IMR-90 (cell line): ENCODE results near the gene IL36RN. TPM values are rescaled to one million over a fixed set of nuclear protein-coding genes. Genes with fewer than 3 reads are reported as not detected.

Source experiments
- ATAC-seq: fragments of 200-7000 bp; cut with Tn5 transposase; 2 replicates; pipeline ENCODE4 v1.9.1; 2020; ENCODE audit warnings: low read depth, mild to moderate bottlenecking, moderate library complexity
- BruUV-seq: library from RNA; stranded (reverse); fragments of 400-500 nt; replicated peaks from 2 replicates; lab custom pipeline; 2021; lab: Mats Ljungman, UMichigan
- CTCF ChIA-PET: fragments of 300-600 bp; formaldehyde crosslinking; extraction: SDS; loops from one replicate; lab custom pipeline; 2021; ENCODE audit warnings: antibody characterized with exemption; lab: Yijun Ruan, JAX
- POLR2A ChIA-PET: fragments of 300-600 bp; sonication (Branson Sonifier 250); formaldehyde crosslinking; loops from one replicate; lab custom pipeline; 2022; ENCODE audit warnings: antibody characterized with exemption; ENCODE audit not compliant: unreplicated experiment; lab: Charles Lee
- DNase-seq: peaks from one replicate; pipeline ENCODE4 v3.0.0; 2013
- H2AFZ ChIP-seq: replicated peaks from 2 replicates; pipeline ENCODE3; 2013; ENCODE audit warnings: low read length, mild to moderate bottlenecking; ENCODE audit not compliant: poor library complexity
- H2AK5ac ChIP-seq: 2 replicates; pipeline ENCODE4 v1.6.1; 2013; ENCODE audit warnings: low read depth, low read length, inconsistent platforms
- H2AK9ac ChIP-seq: replicated peaks from 2 replicates; pipeline ENCODE3; 2013; ENCODE audit warnings: mild to moderate bottlenecking, low read depth, low read length, moderate library complexity; ENCODE audit not compliant: poor library complexity
- H2BK120ac ChIP-seq: 2 replicates; pipeline ENCODE4 v1.6.1; 2013; ENCODE audit warnings: low read depth, low read length, inconsistent platforms
- H2BK15ac ChIP-seq: 3 replicates; pipeline ENCODE4 v1.6.1; 2013; ENCODE audit warnings: low read depth, low read length, inconsistent platforms
- H2BK20ac ChIP-seq: 2 replicates; pipeline ENCODE4 v1.6.1; 2013; ENCODE audit warnings: low read depth, mild to moderate bottlenecking, inconsistent platforms, low read length, moderate library complexity
- H2BK5ac ChIP-seq: 2 replicates; pipeline ENCODE4 v1.6.1; 2013; ENCODE audit warnings: mild to moderate bottlenecking, low read depth, low read length, inconsistent platforms; ENCODE audit not compliant: poor library complexity, severe bottlenecking
- H3K14ac ChIP-seq: replicated peaks from 2 replicates; pipeline ENCODE4 v1.6.1; 2013; ENCODE audit warnings: low read depth, low read length, inconsistent platforms
- H3K18ac ChIP-seq: 2 replicates; pipeline ENCODE4 v1.6.1; 2013; ENCODE audit warnings: low read depth, low read length, control low read depth
- H3K23ac ChIP-seq: 2 replicates; pipeline ENCODE4 v1.6.1; 2013; ENCODE audit warnings: low read depth, low read length, inconsistent platforms
- H3K27ac ChIP-seq: 2 replicates; pipeline ENCODE4 v1.5.1; 2013; ENCODE audit warnings: mild to moderate bottlenecking, control low read depth, low read length; ENCODE audit not compliant: insufficient read depth
- H3K27me3 ChIP-seq: 2 replicates; pipeline ENCODE4 v1.6.1; 2013; ENCODE audit warnings: low read length; ENCODE audit not compliant: control insufficient read depth, insufficient read depth
- H3K36me3 ChIP-seq: 2 replicates; pipeline ENCODE4 v1.6.1; 2013; ENCODE audit warnings: low read length, mixed read lengths; ENCODE audit not compliant: control insufficient read depth, insufficient read depth
- H3K4ac ChIP-seq: 2 replicates; pipeline ENCODE4 v1.6.1; 2013; ENCODE audit warnings: low read depth, low read length, inconsistent platforms
- H3K4me1 ChIP-seq: 2 replicates; pipeline ENCODE4 v1.6.1; 2013; ENCODE audit warnings: low read length, mixed read lengths; ENCODE audit not compliant: control insufficient read depth, insufficient read depth
- H3K4me2 ChIP-seq: 2 replicates; pipeline ENCODE4 v1.6.1; 2013; ENCODE audit warnings: low read depth, mild to moderate bottlenecking, control low read depth, low read length, moderate library complexity
- H3K4me3 ChIP-seq: 2 replicates; pipeline ENCODE4 v1.5.1; 2013; ENCODE audit warnings: low read depth, mild to moderate bottlenecking, control low read depth, low read length, moderate library complexity; ENCODE audit not compliant: insufficient read depth
- H3K56ac ChIP-seq: 2 replicates; pipeline ENCODE4 v1.6.1; 2013; ENCODE audit warnings: low read length, inconsistent platforms; ENCODE audit not compliant: insufficient read depth; ENCODE audit errors: extremely low read depth
- H3K79me1 ChIP-seq, 2 experiments: 2 replicates each; pipeline ENCODE4 v1.6.1; 2013; ENCODE audit warnings: low read length in 2 of 2, inconsistent platforms in 1 of 2, low read depth in 1 of 2
- H3K9ac ChIP-seq: 2 replicates; pipeline ENCODE4 v1.6.1; 2013; ENCODE audit warnings: low read depth, low read length, control low read depth
- H3K9me1 ChIP-seq: 2 replicates; pipeline ENCODE4 v1.6.1; 2013; ENCODE audit warnings: low read length, inconsistent platforms; ENCODE audit not compliant: insufficient read depth
- H3K9me3 ChIP-seq: 2 replicates; pipeline ENCODE4 v1.6.1; 2013; ENCODE audit warnings: low read length; ENCODE audit not compliant: control insufficient read depth, insufficient read depth
- H4K20me1 ChIP-seq: 2 replicates; pipeline ENCODE4 v1.6.1; 2013; ENCODE audit warnings: low read length, inconsistent platforms; ENCODE audit not compliant: insufficient read depth
- H4K5ac ChIP-seq: 2 replicates; pipeline ENCODE4 v1.6.1; 2013; ENCODE audit warnings: mild to moderate bottlenecking, low read depth, low read length, control low read depth
- H4K8ac ChIP-seq, 2 experiments: 2 replicates each; pipeline ENCODE4 v1.6.1; 2013; ENCODE audit warnings: low read depth in 2 of 2, low read length in 2 of 2, control low read depth in 1 of 2, inconsistent platforms in 1 of 2
- H4K91ac ChIP-seq: 2 replicates; pipeline ENCODE4 v1.6.1; 2013; ENCODE audit warnings: low read depth, low read length, inconsistent platforms; ENCODE audit not compliant: insufficient read depth
- BHLHE40 ChIP-seq: fragments of 150-350 bp; IDR thresholded peaks from 2 replicates; pipeline ENCODE4 v1.6.1; 2016; ENCODE audit warnings: mild to moderate bottlenecking, low read depth, low read length
- CEBPB ChIP-seq: IDR thresholded peaks from 2 replicates; pipeline ENCODE4 v1.6.1; 2012; ENCODE audit warnings: low read depth, low read length, improper control_type of control experiment
- CHD1 ChIP-seq: IDR thresholded peaks from 2 replicates; pipeline ENCODE4 v1.6.1; 2012; ENCODE audit warnings: low read depth, low read length, improper control_type of control experiment
- CTCF ChIP-seq: conservative IDR thresholded peaks from 2 replicates; pipeline ENCODE4 v1.5.1; 2012; ENCODE audit warnings: mild to moderate bottlenecking, low read depth, low read length, improper control_type of control experiment
- FOS ChIP-seq: fragments of 150-350 bp; IDR thresholded peaks from 2 replicates; pipeline ENCODE4 v1.6.1; 2016; ENCODE audit warnings: low read depth, low read length
- MAFK ChIP-seq: IDR thresholded peaks from 2 replicates; pipeline ENCODE4 v1.6.1; 2012; ENCODE audit warnings: low read depth, low read length, improper control_type of control experiment
- MAZ ChIP-seq: IDR thresholded peaks from 2 replicates; pipeline ENCODE4 v1.6.1; 2012; ENCODE audit warnings: low read depth, mild to moderate bottlenecking, low read length, improper control_type of control experiment, moderate library complexity, borderline replicate concordance
- MXI1 ChIP-seq: IDR thresholded peaks from 2 replicates; pipeline ENCODE4 v1.6.1; 2012; ENCODE audit warnings: low read depth, mild to moderate bottlenecking, low read length, moderate library complexity, borderline replicate concordance
- NFE2L2 ChIP-seq: fragments of 150-350 bp; IDR thresholded peaks from 2 replicates; pipeline ENCODE4 v1.6.1; 2016; ENCODE audit warnings: low read depth, mild to moderate bottlenecking, low read length
- POLR2A ChIP-seq: IDR thresholded peaks from 2 replicates; pipeline ENCODE4 v1.6.1; 2012; ENCODE audit warnings: mild to moderate bottlenecking, low read depth, low read length
- RAD21 ChIP-seq: IDR thresholded peaks from 2 replicates; pipeline ENCODE4 v1.6.1; 2012; ENCODE audit warnings: low read length, improper control_type of control experiment
- RCOR1 ChIP-seq: IDR thresholded peaks from 2 replicates; pipeline ENCODE4 v1.6.1; 2012; ENCODE audit warnings: mild to moderate bottlenecking, low read length, improper control_type of control experiment; ENCODE audit not compliant: insufficient replicate concordance
- RFX5 ChIP-seq: IDR thresholded peaks from 2 replicates; pipeline ENCODE4 v1.8.0; 2012; ENCODE audit warnings: low read depth, mild to moderate bottlenecking, low read length, moderate library complexity
- SMC3 ChIP-seq: fragments of 150-350 bp; IDR thresholded peaks from 2 replicates; pipeline ENCODE4 v1.6.1; 2016; ENCODE audit warnings: low read depth, mild to moderate bottlenecking, antibody characterized with exemption, low read length, moderate library complexity
- USF2 ChIP-seq: fragments of 150-350 bp; IDR thresholded peaks from 2 replicates; pipeline ENCODE4 v1.6.1; 2017; ENCODE audit warnings: mild to moderate bottlenecking, antibody characterized with exemption, low read length, low read depth
- WGBS, 2 experiments: methylation state at CpG; one replicate each; pipeline versions ENCODE4 v1.1.5 to v1.1.7; 2013; ENCODE audit warnings: missing lambda C conversion rate in 2 of 2; ENCODE audit not compliant: insufficient read length in 1 of 2; ENCODE audit errors: extremely low coverage in 2 of 2; 5-methylcytosine and 5-hydroxymethylcytosine counted together
- dilution Hi-C: fragments of 300-500 bp; cut with HindIII; formaldehyde crosslinking; loops from one replicate; pipeline ENCODE4 v1.14.3; 2018; ENCODE audit warnings: low sequenced_read_pairs; ENCODE audit not compliant: unreplicated experiment
- in situ Hi-C: fragments of 300-500 bp; cut with MboI; formaldehyde crosslinking; loops from 3 replicates; pipeline ENCODE4 v1.14.3; 2019; ENCODE audit warnings: low sequenced_read_pairs, inconsistent platforms, mixed read lengths
- intact Hi-C: fragments of 100-400 bp; cut with micrococcal nuclease; formaldehyde crosslinking; loops from 2 replicates; pipeline ENCODE4 v1.10.0; 2022
- polyA plus RNA-seq, 3 experiments: library from polyadenylated mRNA; depleted of rRNA; stranded (reverse); fragments of >200 nt; gene quantifications; 2 replicates each; pipeline ENCODE4 v1.2.3, GENCODE V29; 2012; ENCODE audit warnings: low replicate concordance in 1 of 3
- total RNA-seq: library from RNA; depleted of rRNA; stranded (reverse); fragments of >200 nt; gene quantifications from 2 replicates; pipeline ENCODE4 v1.2.3, GENCODE V29; 2012
- TF ChIP-seq, protein P1 (sequence below): fragments of 150-350 bp; IDR thresholded peaks from 2 replicates; pipeline ENCODE4 v1.6.1; 2016; ENCODE audit warnings: low read depth, mild to moderate bottlenecking, low read length, moderate library complexity, borderline replicate concordance

Gene IL36RN
- total and polyA plus RNA-seq, 2 of the 4 experiments (the other 2 are of a cell fraction): not detected

DNA sequence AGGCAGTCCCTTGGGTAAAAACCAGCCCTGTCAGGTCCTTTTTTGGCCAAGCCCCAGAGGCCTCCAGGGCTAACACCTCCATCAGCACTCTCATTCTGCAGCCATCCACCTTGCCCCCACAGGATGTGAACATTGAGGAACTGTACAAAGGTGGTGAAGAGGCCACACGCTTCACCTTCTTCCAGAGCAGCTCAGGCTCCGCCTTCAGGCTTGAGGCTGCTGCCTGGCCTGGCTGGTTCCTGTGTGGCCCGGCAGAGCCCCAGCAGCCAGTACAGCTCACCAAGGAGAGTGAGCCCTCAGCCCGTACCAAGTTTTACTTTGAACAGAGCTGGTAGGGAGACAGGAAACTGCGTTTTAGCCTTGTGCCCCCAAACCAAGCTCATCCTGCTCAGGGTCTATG is 16.0 kb downstream of the IL36RN start:
- Histone ChIP-seq H2AK5ac (no peak overlapping the region), H3K79me1 (no peaks in the 10 kb centered on the region), H3K36me3 (no peaks in the 10 kb centered on the region), H4K20me1 (no peaks in the 10 kb centered on the region), H3K14ac (no peak overlapping the region), H3K4ac (no peak overlapping the region), H2BK15ac (no peak overlapping the region), H3K27ac (no peak overlapping the region), H3K4me1 (no peaks in the 10 kb centered on the region), H2BK5ac (no peak overlapping the region), H3K56ac (no peak overlapping the region), H4K5ac (no peak overlapping the region), H2BK20ac (no peak overlapping the region), H3K23ac (no peak overlapping the region), H3K4me2 (no peak overlapping the region), H2BK120ac (no peak overlapping the region), H3K4me3 (no peak overlapping the region), H2AK9ac (no peak overlapping the region), H3K9me3 (no peaks in the 10 kb centered on the region), H3K18ac (no peak overlapping the region), H3K9ac (no peak overlapping the region), H4K91ac (no peak overlapping the region), H3K9me1 (no peaks in the 10 kb centered on the region), H3K27me3 (peaks cover 19% of the 10 kb centered on the region), H4K8ac (no peak overlapping the region), H2AFZ (no peak overlapping the region)
- CTCF ChIA-PET: no interaction called here
- POLR2A ChIA-PET: no interaction called here
- intact Hi-C loops (no loop called here), dilution Hi-C loops (no loop called here), in situ Hi-C loops (no loop called here)
- DNase-seq (no peak), ATAC-seq (no peak)
- TF ChIP-seq NFE2L2 (no peak), MAFK (no peak), FOS (no peak), MXI1 (no peak), RFX5 (no peak), USF2 (no peak), RAD21 (no peak), BHLHE40 (no peak), SMC3 (no peak), MAZ (no peak), RCOR1 (no peak), POLR2A (no peak), CHD1 (no peak), CTCF (no peak), CEBPB (no peak)
- TF ChIP-seq, protein P1, sequence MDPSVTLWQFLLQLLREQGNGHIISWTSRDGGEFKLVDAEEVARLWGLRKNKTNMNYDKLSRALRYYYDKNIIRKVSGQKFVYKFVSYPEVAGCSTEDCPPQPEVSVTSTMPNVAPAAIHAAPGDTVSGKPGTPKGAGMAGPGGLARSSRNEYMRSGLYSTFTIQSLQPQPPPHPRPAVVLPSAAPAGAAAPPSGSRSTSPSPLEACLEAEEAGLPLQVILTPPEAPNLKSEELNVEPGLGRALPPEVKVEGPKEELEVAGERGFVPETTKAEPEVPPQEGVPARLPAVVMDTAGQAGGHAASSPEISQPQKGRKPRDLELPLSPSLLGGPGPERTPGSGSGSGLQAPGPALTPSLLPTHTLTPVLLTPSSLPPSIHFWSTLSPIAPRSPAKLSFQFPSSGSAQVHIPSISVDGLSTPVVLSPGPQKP: no peak
- no TSS peak for BruUV-seq
- 50% methylated on average over 2 of the region's 5 CpGs; no CpG with 5 or more reads in 1 of the 2 experiments for WGBS, 2 experiments
